Measurements from ENCODE around the gene PKP1.

DNA sequence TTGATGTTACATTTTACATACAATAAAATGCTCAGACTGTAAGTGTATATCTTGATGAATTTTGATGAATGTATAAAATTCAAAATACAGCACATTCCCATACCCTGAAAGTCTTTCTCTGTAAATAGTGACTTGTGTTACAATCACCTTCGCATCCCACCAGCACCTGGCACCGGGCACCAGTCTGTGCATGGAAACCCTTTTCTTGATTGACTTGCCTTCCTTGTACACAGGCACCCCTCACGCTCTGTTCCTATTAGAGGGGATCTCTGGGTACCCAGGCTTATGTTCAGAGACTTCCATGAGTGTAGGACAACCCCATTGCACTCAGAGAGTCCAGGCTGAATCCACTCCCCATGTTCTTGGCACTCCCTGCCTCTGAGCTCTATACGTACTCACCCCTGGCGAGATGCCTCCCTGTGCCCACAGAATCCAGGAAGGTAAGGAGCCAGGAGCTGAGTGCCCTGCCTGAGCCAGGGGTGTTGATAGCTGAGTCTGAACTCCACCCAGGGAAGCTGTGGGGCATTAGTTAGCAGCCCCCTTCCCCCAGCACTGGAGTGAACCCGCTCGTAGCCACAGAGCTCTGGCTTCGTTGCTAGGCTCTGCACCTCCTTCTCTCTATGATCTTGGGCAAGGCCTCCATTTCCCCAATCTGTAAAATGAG, 22.5 kb upstream of the PKP1 start:
- TF ChIP-seq, protein P1, sequence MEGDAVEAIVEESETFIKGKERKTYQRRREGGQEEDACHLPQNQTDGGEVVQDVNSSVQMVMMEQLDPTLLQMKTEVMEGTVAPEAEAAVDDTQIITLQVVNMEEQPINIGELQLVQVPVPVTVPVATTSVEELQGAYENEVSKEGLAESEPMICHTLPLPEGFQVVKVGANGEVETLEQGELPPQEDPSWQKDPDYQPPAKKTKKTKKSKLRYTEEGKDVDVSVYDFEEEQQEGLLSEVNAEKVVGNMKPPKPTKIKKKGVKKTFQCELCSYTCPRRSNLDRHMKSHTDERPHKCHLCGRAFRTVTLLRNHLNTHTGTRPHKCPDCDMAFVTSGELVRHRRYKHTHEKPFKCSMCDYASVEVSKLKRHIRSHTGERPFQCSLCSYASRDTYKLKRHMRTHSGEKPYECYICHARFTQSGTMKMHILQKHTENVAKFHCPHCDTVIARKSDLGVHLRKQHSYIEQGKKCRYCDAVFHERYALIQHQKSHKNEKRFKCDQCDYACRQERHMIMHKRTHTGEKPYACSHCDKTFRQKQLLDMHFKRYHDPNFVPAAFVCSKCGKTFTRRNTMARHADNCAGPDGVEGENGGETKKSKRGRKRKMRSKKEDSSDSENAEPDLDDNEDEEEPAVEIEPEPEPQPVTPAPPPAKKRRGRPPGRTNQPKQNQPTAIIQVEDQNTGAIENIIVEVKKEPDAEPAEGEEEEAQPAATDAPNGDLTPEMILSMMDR (conservative IDR thresholded peaks at IDR 0.05 in 1 of 2, IDR thresholded peaks at IDR 0.05 in 1 of 2; ENCODE audit: extremely low read depth in 1 of 2, insufficient read depth in 1 of 2, low read depth in 1 of 2, low read length in 2 of 2), result no peak
- no peak for TF ChIP-seq EZH2 (IDR thresholded peaks at IDR 0.05; ENCODE audit: borderline replicate concordance, low read length)
